GM19324 (cell line): ENCODE measurements around the gene RSPO3.

ENCODE experiments used
- ATAC-seq: cut with Tn5 transposase; IDR thresholded peaks from one replicate; pipeline ENCODE4 v1.9.1; 2021; ENCODE audit warnings: mild to moderate bottlenecking, moderate library complexity; ENCODE audit not compliant: unreplicated experiment, low FRiP score

RSPO3 gene

DNA sequence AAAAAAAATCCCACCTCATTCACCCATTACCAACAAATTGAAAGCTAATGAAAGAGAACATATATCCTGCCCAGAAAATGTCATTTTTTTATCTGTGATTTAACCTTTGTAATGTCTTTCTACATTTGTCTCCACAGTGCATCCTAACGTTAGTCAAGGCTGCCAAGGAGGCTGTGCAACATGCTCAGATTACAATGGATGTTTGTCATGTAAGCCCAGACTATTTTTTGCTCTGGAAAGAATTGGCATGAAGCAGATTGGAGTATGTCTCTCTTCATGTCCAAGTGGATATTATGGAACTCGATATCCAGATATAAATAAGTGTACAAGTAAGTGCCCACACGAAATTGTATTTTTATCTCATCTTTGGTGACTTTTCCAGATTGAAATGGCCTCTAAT lies 30.0 kb downstream of the RSPO3 start:
- no peak for ATAC-seq

- ATAC-seq = no peak
Measured at GRCh38 chr6:127154509-127154908, 36.0 kb downstream of the RSPO3 start.

- ATAC-seq = no peak
Measured at GRCh38 chr6:127160484-127160883, 42.0 kb downstream of the RSPO3 start.

DNA sequence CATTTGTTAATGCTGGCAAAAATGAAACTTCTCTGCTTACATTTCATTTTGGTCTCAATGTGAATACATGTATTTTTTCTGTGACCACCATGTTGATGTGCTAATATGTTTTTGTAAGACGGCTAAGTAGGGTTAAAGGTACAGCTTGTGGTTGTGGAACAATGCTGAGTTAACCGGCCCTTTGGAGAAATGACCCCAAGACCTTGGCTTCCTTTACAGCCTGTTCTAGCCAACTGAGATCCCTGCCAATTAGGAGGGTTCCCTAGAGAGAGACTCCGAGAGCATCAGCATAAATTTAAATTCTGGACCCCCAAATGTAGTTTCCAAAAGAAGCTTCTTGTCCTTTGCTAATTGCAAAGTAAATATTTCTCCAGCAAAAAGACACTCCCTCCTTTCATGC lies 44.4 kb downstream of the RSPO3 start:
- ATAC-seq = no peak

DNA sequence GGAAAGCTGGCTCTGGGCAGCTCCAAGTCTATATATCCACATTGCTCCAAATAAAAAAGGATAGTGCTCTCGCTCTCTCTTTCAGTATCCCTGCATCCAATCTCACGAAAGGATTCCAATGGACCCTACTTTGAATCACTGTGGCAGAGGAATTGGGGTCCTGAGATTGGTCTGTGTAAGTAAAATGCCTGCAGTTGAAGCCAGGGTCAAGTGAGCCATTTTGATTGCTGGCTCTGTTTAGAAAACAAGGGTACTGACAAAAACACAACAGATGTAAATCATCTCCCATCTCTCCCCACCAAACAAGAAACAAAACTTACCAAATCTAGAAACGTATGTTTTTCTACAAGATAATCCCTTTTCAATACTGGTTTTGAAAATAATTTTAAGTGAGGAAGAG lies 45.6 kb downstream of the RSPO3 start:
- no peak for ATAC-seq

GRCh38 chr6:127164565-127164964 lies 46.1 kb downstream of the RSPO3 start:
- ATAC-seq = no peak

- ATAC-seq = no peak
Measured at GRCh38 chr6:127173156-127173940, 54.9 kb downstream of the RSPO3 start.

DNA sequence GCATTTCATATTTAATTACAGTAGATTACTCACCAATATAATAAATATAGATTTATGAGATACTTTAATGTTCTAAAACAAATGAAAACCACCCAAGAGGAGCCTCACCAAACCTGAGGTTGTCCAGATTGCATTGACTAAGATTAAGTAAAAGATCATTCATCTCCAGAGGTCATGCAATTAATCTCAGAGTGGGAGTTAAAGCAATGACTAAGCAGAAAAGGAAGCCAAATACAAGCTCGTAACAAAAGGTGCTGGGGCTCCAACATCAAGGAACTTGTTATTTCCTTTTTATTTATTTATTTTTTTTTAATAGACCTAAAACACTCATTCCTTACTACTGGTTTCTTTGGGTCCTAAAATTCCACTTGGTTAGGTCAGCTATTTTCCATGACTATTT lies 57.7 kb downstream of the RSPO3 start:
- no peak for ATAC-seq

- no peak for ATAC-seq
Measured at GRCh38 chr6:127177030-127177922, 58.8 kb downstream of the RSPO3 start.

GRCh38 chr6:127177923-127178231 lies 59.4 kb downstream of the RSPO3 start:
- no peak for ATAC-seq

DNA sequence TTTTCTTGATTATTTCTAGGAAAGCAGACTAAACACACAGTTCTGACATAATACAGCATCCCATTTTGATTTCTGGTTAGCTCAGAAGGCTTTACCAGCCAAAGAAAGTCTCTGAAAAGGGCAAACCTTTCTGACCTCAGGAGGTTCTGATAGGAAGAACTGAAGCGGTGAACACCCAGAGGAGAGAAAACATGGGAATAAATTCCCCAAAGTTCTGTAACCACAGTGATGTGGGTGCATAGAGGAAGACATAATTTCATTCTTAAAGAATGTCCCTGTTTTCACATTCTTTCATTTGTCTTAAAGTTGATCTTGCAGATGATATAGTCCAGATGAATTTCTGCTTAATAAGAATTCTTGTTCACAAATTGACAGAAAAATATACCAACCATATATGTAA lies 60.3 kb downstream of the RSPO3 start:
- no peak for ATAC-seq

GRCh38 chr6:127180426-127180825 lies 62.0 kb downstream of the RSPO3 start:
- ATAC-seq = no peak

DNA sequence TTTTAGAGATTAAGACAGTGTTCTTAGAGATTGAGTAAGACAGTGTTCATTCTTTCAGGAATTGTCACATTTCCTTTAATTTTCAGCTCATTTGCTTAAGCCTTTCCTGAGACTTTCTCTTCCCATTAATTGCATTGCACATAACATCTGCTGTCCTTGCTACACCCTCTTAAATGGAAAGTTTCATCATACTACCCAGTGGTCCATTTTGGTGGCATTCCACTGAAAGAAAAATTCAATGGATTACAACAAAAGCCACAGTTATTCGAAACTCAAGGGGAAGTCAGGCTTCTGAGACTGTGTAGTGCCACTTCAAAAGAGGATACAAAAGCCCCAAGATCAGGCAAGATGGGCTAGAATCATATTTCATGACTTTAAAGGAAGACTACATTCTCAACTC lies 64.0 kb downstream of the RSPO3 start:
- no peak for ATAC-seq

DNA sequence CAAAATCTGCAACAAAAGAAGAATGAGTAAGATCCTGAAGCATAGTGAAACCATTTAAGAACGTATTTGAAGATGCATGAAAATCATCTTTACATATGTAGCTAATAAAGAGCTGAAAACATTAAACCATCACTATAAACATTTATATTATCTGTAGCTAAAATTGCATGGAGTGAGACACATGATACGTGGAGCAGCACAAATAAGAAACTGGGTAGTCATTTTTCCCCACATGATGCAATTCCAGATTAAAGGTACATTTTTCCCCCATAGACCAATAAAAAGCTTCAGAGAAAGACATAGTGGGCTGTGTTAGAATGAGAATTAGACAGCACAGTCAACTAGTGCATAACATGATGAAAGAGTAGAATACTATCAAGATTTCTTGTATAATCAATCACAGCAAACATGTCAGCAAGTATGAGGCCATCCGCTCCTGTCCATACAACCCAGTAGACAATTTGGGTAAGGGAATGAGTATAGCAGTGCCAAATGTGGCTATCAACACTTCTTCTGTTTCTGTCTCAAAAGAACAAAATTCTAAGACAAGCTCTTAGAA lies 67.0 kb downstream of the RSPO3 start:
- ATAC-seq = no peak

GRCh38 chr6:127186889-127187288 lies 68.4 kb downstream of the RSPO3 start:
- ATAC-seq = no peak

DNA sequence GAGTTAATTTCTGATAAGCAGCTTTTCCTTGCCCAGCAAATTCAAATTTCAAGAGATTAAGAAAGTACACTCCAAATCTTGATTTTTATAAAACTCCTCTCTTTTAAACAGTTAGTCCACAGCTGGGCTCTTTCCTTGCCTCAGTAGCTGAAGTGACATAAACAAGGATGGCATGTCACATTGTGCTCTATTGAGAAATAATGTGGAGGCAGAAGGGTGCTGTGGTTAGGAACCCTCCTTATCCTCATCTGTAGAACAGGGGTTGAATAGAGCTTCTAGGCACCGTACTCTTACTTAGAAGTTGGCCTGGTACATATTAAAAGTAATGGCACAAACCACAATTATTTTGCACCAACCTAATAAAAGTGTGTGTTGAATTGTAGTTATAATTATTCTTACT lies 70.3 kb downstream of the RSPO3 start:
- ATAC-seq = no peak

DNA sequence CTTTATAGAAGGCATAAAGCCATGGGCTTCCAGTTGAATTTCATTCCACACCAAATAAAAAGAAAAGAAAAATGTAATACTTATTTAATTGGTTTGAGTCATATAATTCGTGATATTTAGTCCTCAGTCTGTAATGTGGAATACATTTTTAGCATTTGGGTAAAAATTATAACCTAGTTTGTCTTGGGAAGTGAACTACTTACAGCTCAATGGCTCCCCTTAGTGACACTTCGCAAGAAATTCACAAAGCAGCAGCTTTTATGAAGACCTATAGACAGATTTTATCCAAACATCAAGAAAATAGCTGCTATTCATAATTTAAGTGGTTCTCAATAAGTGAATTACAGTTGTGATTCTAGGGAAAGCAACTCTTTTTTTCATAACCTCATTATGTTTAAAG lies 72.1 kb downstream of the RSPO3 start:
- no peak for ATAC-seq

DNA sequence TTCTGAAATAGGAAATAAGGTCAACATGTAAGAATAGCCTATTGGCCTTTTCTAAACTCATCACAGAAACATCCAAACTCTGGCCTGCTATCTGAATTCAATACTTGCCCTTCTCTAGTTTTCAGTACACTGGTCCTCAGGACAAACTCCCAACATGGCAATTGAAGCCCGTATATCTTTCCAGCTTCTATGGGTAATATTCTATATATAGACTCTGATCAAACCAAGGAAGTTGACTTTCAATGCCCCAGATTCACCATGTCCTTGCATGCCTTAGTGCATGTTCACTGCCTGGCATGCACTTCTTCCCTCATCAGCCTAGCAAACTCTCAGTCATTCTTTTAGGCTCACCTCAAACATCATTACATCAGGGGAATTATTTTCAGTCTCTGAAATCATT lies 73.2 kb downstream of the RSPO3 start:
- ATAC-seq = no peak

DNA sequence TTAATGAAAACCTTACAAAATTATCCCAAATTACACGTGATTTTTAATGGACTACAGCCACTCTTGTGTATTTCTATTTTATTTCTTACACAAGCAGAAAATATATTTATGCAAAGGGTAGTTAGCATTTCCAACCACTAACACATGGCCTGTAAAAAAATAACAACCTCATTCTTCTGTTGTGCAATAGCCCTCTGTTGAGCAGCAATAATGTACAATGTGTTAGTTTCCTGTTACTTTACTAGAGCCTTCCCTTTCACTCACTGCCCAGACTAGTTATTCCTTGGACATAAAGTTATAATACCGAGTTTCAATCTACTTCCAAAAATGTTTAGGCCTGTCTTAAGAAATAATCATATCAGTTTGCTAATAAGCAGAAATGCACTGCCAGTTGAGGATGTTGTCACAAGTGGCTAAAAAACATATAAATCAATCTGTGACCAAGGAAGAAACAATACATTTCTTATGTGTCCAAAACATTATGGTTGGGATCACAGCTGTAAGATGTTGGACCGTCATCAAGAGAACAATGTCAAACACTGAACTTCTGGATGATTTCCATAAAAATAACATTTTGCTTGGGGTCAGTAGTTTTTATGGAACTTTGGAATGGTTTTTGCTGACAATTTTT lies 74.6 kb downstream of the RSPO3 start:
- no peak for ATAC-seq

DNA sequence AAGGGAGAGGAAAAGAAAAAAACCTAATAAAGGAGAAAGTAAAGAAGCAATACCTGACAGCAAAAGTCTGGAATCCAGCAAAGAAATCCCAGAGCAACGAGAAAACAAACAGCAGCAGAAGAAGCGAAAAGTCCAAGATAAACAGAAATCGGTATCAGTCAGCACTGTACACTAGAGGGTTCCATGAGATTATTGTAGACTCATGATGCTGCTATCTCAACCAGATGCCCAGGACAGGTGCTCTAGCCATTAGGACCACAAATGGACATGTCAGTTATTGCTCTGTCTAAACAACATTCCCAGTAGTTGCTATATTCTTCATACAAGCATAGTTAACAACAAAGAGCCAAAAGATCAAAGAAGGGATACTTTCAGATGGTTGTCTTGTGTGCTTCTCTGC lies 77.4 kb downstream of the RSPO3 start:
- no peak for ATAC-seq

DNA sequence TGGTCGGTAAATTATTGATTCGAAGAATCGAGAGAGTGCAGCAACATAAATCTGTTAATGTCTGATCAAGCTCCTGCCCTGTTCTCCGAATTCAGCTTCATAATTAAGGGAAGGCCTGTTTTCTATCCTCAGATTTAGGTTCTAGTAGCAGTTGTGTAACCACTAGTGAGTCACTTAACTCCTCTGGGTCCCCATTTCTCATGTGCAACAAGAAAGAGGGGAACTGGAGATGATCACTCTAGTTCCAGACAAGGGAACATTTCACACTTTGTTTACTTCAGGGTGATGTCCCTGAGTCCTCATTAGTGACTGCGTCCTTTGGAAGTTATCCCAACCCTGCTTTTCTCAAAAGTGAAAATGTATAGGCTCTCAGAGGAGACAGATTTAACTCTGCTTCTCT lies 80.1 kb downstream of the RSPO3 start:
- ATAC-seq = no peak
